ENCODE results near the gene RPSA. TPM values are rescaled to one million over a fixed set of nuclear protein-coding genes. Genes with fewer than 3 reads are reported as not detected.
"Not testable (repeated sequence)": the region's sequence is repeated elsewhere in the genome, so short reads cannot be mapped to it uniquely, and the experiment has no call there.

Gene RPSA
- total RNA-seq, 1 donor from 2014 or later, result 2,720 TPM

DNA sequence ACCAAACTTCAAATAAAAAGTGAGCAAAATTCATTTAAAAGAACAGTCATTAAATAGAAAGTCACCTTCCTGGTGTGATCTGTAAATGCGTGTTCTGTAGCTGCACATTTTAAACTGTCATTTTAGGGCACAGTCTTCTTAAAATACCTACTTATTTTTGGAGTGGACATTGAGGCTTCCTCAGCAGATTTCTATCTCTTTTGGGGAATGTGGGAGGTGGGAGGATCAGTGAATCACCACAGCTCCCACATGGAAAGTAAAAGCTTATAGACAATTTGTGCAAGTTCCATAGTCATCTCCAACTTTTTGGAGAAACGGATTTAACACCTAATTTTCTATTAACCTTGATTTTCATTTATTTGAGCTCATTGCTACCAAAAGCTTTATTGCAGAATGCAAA lies 39.9 kb downstream of the RPSA start:
- DNase-seq (ENCODE audit: low read depth), result no peak
- no peak overlapping the region for H3K4me3 ChIP-seq (ENCODE audit: low read depth, low read length)
- TF ChIP-seq, protein P1, sequence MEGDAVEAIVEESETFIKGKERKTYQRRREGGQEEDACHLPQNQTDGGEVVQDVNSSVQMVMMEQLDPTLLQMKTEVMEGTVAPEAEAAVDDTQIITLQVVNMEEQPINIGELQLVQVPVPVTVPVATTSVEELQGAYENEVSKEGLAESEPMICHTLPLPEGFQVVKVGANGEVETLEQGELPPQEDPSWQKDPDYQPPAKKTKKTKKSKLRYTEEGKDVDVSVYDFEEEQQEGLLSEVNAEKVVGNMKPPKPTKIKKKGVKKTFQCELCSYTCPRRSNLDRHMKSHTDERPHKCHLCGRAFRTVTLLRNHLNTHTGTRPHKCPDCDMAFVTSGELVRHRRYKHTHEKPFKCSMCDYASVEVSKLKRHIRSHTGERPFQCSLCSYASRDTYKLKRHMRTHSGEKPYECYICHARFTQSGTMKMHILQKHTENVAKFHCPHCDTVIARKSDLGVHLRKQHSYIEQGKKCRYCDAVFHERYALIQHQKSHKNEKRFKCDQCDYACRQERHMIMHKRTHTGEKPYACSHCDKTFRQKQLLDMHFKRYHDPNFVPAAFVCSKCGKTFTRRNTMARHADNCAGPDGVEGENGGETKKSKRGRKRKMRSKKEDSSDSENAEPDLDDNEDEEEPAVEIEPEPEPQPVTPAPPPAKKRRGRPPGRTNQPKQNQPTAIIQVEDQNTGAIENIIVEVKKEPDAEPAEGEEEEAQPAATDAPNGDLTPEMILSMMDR (conservative IDR thresholded peaks at IDR 0.05; ENCODE audit: low read depth, low read length), result no peak

DNA sequence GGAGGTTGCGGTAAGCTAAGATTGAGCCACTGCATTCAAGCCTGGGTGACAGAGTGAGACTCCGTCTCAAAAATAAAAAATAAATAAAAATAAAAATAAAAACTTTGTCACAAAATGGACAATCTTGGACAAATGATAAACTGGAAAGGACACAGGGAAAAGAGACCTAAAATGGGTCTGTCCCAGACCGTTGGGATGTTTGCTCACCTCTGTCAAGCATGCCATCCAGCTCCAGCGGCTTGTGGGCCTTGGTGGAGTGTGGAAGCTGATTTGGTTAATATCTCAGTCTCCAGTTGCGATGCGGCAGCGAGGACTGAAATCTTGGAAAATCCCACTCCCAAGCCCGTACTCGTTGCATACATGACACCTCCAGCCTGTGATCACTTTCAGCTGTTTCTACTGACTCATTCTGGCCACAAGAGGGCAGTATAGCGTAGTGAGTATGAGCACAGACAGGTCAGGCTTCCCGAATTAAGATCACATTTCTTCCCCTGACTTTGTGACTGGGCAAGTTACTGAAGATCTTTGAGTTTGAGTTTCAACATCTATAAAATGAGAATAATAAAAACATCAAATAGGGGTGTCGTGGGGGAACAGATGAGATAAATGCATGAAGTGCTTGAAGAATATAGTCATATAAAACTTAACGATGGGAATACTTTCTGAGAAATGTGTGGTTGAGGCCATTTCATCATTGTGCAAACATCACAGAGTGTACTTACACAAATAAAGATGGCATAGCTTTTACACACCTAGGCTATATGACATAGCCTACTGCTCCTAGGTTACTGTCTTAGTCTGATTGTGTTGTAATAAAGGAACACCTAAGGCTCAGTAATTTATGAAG lies 41.3 kb downstream of the RPSA start:
- TF ChIP-seq, protein P1 (conservative IDR thresholded peaks at IDR 0.05; ENCODE audit: low read depth, low read length), result peak; percentile 97
- no peak overlapping the region for H3K4me3 ChIP-seq (ENCODE audit: low read depth, low read length)
- peak; percentile 32 for DNase-seq (ENCODE audit: low read depth)

DNA sequence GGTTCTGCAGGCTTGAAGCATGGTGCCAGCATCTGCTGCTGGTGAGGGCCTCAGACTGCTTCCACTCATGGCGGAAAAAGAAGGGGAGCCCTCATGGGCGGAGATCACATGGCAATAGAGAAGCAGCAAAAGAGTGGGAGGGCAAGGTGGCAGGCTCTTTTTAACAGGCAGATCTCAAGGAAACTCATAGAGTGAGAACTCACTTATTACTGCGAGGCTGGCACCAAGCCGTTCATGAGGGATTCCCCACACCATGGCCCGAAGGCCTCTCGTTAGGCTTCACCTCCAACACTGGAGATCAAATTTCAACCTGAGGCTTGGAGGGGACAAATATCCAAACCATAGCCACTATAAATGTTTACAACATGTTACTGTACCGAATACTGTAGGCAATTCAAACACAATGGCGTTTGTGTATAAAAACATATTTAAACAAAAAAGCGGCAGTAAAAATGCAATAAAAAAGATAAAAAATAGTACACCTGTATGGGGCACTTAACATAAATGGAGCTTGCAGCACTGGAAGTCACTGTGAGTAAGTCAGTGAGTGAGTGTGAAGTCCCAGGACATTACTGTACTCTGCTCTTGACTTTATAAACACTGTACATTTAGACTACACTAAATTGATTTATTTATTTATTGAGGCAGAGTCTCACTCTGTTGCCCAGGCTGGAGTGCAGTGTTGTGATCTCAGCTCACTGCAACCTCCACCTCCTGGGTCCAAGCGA lies 42.1 kb downstream of the RPSA start:
- no peak for DNase-seq (ENCODE audit: low read depth)
- H3K4me3 ChIP-seq (ENCODE audit: low read depth, low read length), result no peak overlapping the region
- TF ChIP-seq, protein P1 (conservative IDR thresholded peaks at IDR 0.05; ENCODE audit: low read depth, low read length), result no peak

DNA sequence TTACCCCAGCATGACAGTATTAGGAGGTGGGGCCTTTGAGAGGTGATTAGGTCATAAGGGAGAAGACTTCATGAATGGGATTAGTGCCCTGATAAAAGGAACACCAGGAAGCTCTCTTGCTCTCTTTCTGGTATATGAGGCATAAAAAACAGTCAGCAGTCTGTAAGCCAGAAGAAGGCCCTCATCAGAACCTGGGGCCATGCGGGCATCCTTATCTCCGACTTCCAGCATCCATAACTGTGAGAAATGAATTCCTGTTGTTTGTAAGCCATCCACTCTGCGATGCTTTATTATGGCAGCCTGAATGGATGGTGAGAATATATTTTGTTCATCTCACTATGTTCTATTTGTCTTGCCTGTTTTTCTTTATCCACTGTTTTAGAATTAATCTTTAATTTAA lies 43.3 kb downstream of the RPSA start:
- TF ChIP-seq, protein P1 (conservative IDR thresholded peaks at IDR 0.05; ENCODE audit: low read depth, low read length), result no peak
- no peak for DNase-seq (ENCODE audit: low read depth)
- no peak overlapping the region for H3K4me3 ChIP-seq (ENCODE audit: low read depth, low read length)

DNA sequence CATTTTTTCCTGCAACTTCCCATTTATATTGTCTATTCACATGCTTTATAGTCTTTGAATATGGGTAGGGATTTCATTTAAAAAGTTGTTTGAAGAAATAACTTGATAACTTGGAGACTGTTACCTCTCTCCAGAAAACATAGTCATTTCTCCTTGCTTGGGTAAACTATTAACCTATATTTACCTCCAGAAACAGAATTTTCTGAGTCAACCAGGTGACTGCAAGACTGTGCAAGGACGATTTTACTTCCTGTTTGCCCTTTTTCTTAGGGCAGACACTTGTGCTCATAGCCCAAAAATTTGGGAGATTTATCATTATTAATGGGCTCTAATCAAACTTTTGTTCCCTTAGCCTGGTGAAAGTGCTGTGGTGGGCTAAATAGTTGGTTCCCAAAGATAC lies 46.6 kb downstream of the RPSA start:
- H3K4me3 ChIP-seq (ENCODE audit: low read depth, low read length), result no peak overlapping the region
- TF ChIP-seq, protein P1 (conservative IDR thresholded peaks at IDR 0.05; ENCODE audit: low read depth, low read length), result no peak
- no peak for DNase-seq (ENCODE audit: low read depth)

DNA sequence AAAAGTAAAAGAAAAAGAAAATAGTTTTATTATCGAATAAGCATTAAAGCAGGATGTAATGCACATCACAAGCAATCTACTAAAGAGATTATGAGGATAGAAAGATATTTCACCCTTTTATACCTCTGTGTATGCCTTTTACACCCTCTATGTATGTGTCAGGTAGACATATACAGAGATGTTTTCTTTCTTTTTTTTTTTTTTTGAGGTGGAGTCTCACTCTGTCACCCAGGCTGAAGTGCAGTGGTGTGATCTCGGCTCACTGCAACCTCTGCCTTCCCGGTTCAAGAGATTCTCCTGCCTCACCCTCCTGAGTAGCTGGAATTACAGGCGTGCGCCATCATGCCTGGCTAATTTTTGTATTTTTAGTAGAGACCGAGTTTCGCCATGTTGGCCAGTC lies 47.4 kb downstream of the RPSA start:
- not testable (repeated sequence) for DNase-seq (ENCODE audit: low read depth); H3K4me3 ChIP-seq (ENCODE audit: low read depth, low read length)

DNA sequence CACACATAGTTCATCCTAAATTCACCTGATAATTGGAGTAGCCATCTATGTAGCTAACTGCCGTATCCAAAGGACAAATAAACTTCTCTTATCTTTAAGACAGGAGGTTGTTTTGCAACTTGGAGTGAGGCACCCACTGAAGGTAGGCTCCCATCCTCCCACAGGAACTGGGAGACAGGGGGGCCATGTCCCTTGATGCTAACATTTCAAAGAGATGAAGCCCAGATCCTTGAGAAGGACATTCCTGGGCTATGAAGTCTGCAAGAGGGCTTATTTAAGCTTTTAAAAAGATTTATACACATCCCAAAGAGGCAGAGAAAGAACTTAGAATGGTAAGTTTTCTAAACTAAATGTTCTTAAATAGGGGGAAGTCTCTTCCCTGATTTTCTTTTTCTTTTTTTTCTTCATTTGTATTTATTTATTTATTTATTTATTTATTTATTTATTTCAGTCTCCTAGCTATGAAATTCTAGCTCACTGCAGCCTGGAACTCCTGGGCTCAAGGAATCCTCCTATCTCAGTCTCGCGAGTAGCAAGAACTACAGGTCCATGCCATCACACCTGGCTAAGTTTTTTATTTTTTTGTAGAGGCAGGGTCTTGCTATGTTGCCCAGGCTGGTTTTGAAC lies 48.2 kb downstream of the RPSA start:
- DNase-seq (ENCODE audit: low read depth), result no peak
- H3K4me3 ChIP-seq (ENCODE audit: low read depth, low read length), result no peak overlapping the region
- TF ChIP-seq, protein P1 (conservative IDR thresholded peaks at IDR 0.05; ENCODE audit: low read depth, low read length), result no peak

All from epithelial cell of proximal tubule (primary cell).